ENCODE data around the gene MYO15B. TPM values are rescaled to one million over a fixed set of nuclear protein-coding genes. Genes with fewer than 3 reads are reported as not detected.

MYO15B gene
- total RNA-seq, 1 experiment from 2014 or later = 0.02 TPM

DNA sequence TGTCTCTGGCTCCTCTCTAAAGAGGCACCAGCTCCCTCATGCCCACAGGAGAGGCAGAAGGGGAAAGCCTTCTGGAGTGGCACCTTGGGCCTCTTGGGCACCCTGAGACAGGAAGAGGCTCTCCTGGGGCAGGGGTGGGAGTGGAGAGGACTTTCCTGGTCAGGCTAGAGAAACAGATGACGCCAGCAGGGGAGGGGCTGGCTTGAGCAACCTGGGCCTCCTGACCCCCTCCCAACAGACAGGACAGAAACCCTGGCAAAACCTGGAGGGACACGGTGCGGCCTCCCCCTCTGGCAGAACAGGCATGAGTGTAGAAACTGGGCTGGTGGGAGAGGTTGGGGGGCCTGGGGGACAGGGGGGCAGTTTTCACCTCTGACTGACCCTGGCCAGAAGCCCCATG, 51.7 kb downstream of the MYO15B start:
- DNase-seq (ENCODE audit: low spot score) = no peak

DNA sequence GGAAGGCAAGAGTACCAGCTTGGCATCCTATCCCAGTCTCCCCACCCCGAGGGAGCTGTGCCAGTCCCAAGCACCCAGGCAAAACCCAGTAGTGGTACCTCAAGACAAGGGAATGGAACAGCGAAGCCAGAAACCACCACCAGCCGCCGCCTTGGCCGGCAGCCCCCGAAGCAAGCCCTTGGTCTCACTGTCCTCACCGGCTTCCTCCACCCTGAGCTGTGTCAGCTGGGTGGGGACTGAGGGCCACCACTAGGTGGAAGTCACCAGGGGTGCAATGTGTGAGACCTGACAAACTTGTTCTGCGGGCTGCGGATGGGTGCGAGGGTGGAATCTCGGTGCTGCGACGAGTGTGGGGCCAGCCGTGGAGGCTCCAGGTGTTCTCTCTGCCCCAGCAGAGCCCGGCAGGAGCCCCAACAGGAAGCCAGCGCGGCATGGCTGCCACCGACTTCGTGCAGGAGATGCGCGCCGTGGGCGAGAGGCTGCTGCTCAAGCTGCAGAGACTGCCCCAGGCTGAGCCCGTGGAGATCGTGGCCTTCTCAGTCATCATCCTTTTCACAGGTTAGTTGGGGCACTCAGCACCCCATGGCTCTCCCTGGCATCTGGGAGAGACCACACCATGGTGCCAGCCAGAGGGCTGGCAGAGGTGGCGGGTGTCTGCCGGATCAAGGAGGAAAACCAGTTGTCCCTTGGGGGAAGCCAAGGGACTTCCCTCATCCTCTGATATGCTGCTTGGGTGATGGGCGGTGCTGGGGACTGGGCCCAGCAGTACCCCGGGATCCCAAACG, 52.4 kb downstream of the MYO15B start:
- no peak for DNase-seq (ENCODE audit: low spot score)

GRCh38 chr17:75640556-75641119, 53.0 kb downstream of the MYO15B start:
- no peak for DNase-seq (ENCODE audit: low spot score)

- DNase-seq (ENCODE audit: low spot score) = no peak
Measured at GRCh38 chr17:75641343-75641742, 53.7 kb downstream of the MYO15B start.

GRCh38 chr17:75642182-75642783, 54.7 kb downstream of the MYO15B start:
- DNase-seq (ENCODE audit: low spot score) = no peak

GRCh38 chr17:75642784-75643642, 55.4 kb downstream of the MYO15B start:
- DNase-seq (ENCODE audit: low spot score) = no peak

DNA sequence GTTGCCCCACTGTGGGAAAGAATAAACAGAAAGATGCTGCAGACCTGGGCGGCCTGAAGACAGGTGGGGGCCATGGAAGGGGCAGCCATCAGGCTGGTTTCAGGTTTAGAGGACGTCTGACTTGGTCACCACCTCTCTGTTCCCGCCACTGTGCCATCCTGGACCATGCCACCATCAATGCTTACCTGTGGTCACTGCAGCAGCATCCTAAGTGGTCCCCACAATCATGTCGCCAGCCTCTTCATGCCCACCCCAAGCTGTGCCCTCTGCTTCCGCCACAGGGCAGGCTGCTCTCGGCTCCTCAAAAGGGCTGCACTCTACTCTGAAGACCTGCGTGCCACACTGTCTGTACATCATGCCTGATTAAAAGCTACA, 56.0 kb downstream of the MYO15B start:
- DNase-seq (ENCODE audit: low spot score) = no peak

GRCh38 chr17:75645501-75645888, 57.9 kb downstream of the MYO15B start:
- no peak for DNase-seq (ENCODE audit: low spot score)

- no peak for DNase-seq (ENCODE audit: low spot score)
Measured at GRCh38 chr17:75645889-75646637, 58.5 kb downstream of the MYO15B start.

- DNase-seq (ENCODE audit: low spot score) = no peak
Measured at GRCh38 chr17:75646638-75646992, 59.0 kb downstream of the MYO15B start.

- DNase-seq (ENCODE audit: low spot score) = no peak
Measured at GRCh38 chr17:75647061-75647460, 59.5 kb downstream of the MYO15B start.

GRCh38 chr17:75647921-75648320, 60.3 kb downstream of the MYO15B start:
- DNase-seq (ENCODE audit: low spot score) = no peak

- DNase-seq (ENCODE audit: low spot score) = no peak
Measured at GRCh38 chr17:75649687-75650086, 62.1 kb downstream of the MYO15B start.

DNA sequence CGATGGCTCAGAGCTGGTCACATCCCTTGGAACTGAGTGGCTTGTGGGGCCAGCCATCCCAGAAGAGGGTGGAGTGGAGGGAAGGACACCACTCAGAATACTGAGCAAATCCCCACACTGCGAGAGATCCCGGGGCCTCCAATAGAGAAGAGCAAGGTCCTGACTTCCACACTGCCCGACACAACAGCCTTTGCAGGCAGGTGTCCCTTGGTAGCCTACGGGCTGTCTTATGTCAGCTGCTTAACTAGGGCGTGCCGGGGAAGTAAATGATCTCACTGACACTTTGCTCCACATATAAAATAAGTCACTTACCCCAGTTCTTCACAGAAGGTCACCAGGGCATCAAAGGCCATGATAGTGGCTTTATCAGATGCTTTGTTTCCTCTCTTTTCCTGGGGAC, 63.3 kb downstream of the MYO15B start:
- no peak for DNase-seq (ENCODE audit: low spot score)

GRCh38 chr17:75652341-75652740, 64.7 kb downstream of the MYO15B start:
- DNase-seq (ENCODE audit: low spot score) = no peak

DNA sequence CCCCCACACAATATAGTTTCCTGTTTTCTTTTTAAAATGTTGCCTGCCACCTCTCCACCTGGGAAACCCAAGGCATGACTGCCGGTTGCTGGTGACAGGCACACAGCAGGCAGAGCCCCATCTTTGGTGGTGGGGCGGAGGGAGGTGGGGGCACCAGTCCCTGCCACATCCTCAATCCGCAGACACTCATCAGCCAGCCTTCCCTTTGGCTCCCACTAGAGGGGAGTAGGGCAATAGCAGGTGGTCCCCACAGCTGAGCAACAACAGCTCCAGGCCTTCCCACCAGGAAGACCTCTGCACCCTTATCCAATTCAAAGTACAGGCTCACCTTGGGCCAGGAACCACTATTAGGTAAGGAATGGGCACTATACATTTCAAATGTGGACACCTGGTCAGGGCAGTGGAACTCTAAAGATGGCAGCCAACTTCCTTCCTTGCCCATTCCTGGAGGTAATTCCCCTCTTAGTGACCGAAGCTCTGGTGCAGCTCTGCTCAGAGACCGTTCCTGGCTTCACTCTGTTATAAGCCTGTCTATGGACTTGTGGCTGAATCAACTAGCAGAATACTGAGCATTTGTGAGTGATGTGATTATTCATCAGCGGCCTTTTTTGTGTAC, 65.4 kb downstream of the MYO15B start:
- no peak for DNase-seq (ENCODE audit: low spot score)

DNA sequence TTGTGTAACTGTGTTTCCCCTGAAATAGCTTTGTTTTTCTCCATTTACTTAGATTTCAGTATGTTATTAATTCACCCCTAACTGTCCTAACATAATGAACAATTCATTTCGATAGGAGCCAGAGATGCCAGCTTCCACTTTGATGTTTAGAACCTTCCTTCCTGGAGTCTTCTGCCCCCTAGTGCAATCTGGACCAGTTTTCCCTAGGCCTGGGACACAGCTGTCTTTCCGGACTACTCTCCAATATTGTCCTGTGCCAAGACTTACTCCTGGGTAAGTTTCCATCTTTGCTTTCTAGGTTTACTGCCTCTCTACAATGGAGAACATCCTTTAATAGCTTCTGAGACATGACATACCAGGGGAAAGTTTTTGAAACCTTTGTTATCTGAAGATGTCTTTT, 66.6 kb downstream of the MYO15B start:
- DNase-seq (ENCODE audit: low spot score) = no peak

- no peak for DNase-seq (ENCODE audit: low spot score)
Measured at GRCh38 chr17:75658237-75658636, 70.6 kb downstream of the MYO15B start.

DNA sequence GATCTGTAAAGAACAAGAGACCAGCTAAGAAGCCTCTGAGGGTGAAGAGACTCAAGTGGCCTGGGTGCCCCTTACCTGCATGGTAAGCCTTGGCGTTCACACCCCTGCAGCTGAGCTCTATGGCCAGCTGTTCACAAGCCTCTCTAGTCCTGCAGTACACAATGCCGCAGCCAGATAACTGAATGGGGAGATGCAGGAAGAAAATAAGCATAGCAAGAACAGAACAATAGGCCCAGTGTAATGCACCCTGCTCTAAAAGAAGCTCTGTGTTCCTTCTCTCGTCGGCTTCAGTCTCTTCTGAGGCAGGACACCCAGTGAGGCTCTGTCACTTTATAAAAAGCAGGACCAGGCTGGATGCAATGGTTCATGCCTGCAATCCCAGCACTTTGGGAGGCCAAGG, 73.9 kb downstream of the MYO15B start:
- DNase-seq (ENCODE audit: low spot score) = no peak

DNA sequence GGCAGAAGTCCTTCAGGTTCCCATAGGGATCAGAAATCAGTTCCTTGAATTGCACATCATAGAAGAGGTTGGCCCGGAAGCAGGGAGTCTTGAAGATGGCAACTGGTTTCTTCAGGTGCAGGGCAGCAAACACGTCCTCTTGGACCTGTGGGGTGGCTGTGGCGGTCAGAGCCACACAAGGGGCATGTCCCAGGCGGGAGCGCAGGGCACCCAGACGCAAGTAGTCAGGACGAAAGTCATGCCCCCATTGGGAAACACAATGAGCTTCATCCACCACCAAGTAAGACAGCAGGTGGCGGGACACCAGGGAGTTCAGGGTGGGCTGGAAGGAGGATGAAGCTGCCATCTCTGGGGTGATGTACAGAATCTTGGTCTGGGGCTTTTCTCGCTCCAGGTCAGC, 74.9 kb downstream of the MYO15B start:
- DNase-seq (ENCODE audit: low spot score) = no peak

- no peak for DNase-seq (ENCODE audit: low spot score)
Measured at GRCh38 chr17:75664099-75664549, 76.5 kb downstream of the MYO15B start.

All from H4 (cell line).